HT1080 (cell line): ENCODE results near the gene FAM78B. TPM values are rescaled to one million over a fixed set of nuclear protein-coding genes. Genes with fewer than 3 reads are reported as not detected.

ENCODE experiments used
- DNase-seq: peaks from one replicate; pipeline ENCODE4 v3.0.0-alpha.2; 2015; ENCODE audit warnings: low read depth
- polyA plus RNA-seq, 2 experiments: library from polyadenylated mRNA; depleted of rRNA; stranded (reverse); fragments of >200 nt; gene quantifications; 2 replicates each; pipeline ENCODE4 v1.2.3, GENCODE V29; 2015
- total RNA-seq: library from RNA; depleted of rRNA; stranded (reverse); fragments of >200 nt; shearing (Covaris generic); gene quantifications from 2 replicates; pipeline ENCODE4 v1.2.3, GENCODE V29; 2014; rRNA removed

The FAM78B gene
- total RNA-seq: 3.6 and 3.8 TPM in 2 replicates
- polyA plus RNA-seq (2015; cell fraction: cytosol; rRNA removed): 3.6 and 4.0 TPM in 2 replicates
- polyA plus RNA-seq (2015; cell fraction: nucleus; rRNA removed): 1.3 and 1.8 TPM in 2 replicates

- peak; percentile 63 for DNase-seq
These were observed at the start of gene FAM78B for GRCh38 chr1:166166698-166167571. Gene FAM78B (minus strand): TSS chr1:166167001. CDS start chr1:166166248, 753 bp downstream.

- DNase-seq: no peak
These were observed 35.7 kb upstream of the FAM78B start for GRCh38 chr1:166202546-166202945.

- DNase-seq: no peak
These were observed 33.9 kb upstream of the FAM78B start for GRCh38 chr1:166200743-166201142.

GRCh38 chr1:166197597-166197996 is 30.8 kb upstream of the FAM78B start:
- DNase-seq: peak; percentile 38

GRCh38 chr1:166197141-166197540 is 30.3 kb upstream of the FAM78B start:
- peak; percentile 19 for DNase-seq

GRCh38 chr1:166193057-166193698 is 26.4 kb upstream of the FAM78B start:
- no peak for DNase-seq

GRCh38 chr1:166190400-166190799 is 23.6 kb upstream of the FAM78B start:
- peak; percentile 39 for DNase-seq

GRCh38 chr1:166189126-166189525 is 22.3 kb upstream of the FAM78B start:
- DNase-seq: peak; percentile 84

- no peak for DNase-seq
These were observed 18.7 kb upstream of the FAM78B start for GRCh38 chr1:166185526-166185925.

- peak; percentile 96 for DNase-seq
These were observed 18.1 kb upstream of the FAM78B start for GRCh38 chr1:166184897-166185296.

- no peak for DNase-seq
These were observed 17.2 kb upstream of the FAM78B start for GRCh38 chr1:166184012-166184411.

- DNase-seq: no peak
These were observed 15.5 kb upstream of the FAM78B start for GRCh38 chr1:166182281-166182680.

GRCh38 chr1:166176416-166176815 is 9.6 kb upstream of the FAM78B start:
- no peak for DNase-seq

- DNase-seq: no peak
These were observed 8.2 kb upstream of the FAM78B start for GRCh38 chr1:166175032-166175431.

- DNase-seq: peak; percentile 61
These were observed 7.3 kb upstream of the FAM78B start for GRCh38 chr1:166174108-166174507.

GRCh38 chr1:166172106-166172505 is 5.3 kb upstream of the FAM78B start:
- DNase-seq: peak; percentile 82

- DNase-seq: peak; percentile 81
These were observed 3.9 kb upstream of the FAM78B start for GRCh38 chr1:166170726-166171125.

GRCh38 chr1:166170075-166170474 is 3.3 kb upstream of the FAM78B start:
- DNase-seq: no peak

- DNase-seq: no peak
These were observed 2.4 kb upstream of the FAM78B start for GRCh38 chr1:166169182-166169581.

GRCh38 chr1:166167572-166167925 is 748 bp upstream of the FAM78B start:
- peak; percentile 39 for DNase-seq

GRCh38 chr1:166166329-166166697 is 488 bp downstream of the FAM78B start:
- DNase-seq: no peak

- no peak for DNase-seq
These were observed 1.0 kb downstream of the FAM78B start for GRCh38 chr1:166165661-166166328.
